ENCODE data around the gene MTMR3. TPM values are rescaled to one million over a fixed set of nuclear protein-coding genes. Genes with fewer than 3 reads are reported as not detected.

MTMR3 gene
- total RNA-seq, 4 donors from 2014 or later, result 17.2 to 77.8 (median 62.5) TPM

- Histone ChIP-seq H3K4me3 (no peak overlapping the region), H3K36me3 (no peaks in the 10 kb centered on the region), H3K27me3 (no peaks in the 10 kb centered on the region), H3K4me1 (no peaks in the 10 kb centered on the region), H3K9me3 (no peaks in the 10 kb centered on the region), H3K27ac (no peak overlapping the region)
- TF ChIP-seq CTCF (IDR thresholded peaks at IDR 0.05) (no peak), POLR2A (IDR thresholded peaks at IDR 0.05) (no peak)
- no peak for DNase-seq
- intact Hi-C loops (cut with DNase I; ENCODE audit: low total_unique reads), result no loop called here
Observed at GRCh38 chr22:30036656-30037055, 153.7 kb downstream of the MTMR3 start.

- no peak overlapping the region for H3K4me3 ChIP-seq
- no peaks in the 10 kb centered on the region for H3K27me3 ChIP-seq
- H3K36me3 ChIP-seq, result no peaks in the 10 kb centered on the region
- no peaks in the 10 kb centered on the region for H3K9me3 ChIP-seq
- H3K4me1 ChIP-seq, result no peaks in the 10 kb centered on the region
- H3K27ac ChIP-seq, result no peak overlapping the region
- TF ChIP-seq POLR2A (IDR thresholded peaks at IDR 0.05) (no peak), CTCF (IDR thresholded peaks at IDR 0.05) (no peak)
- DNase-seq, result peak in 1 of 2 donors; percentile 29
- intact Hi-C loops (cut with DNase I; ENCODE audit: low total_unique reads), result no loop called here
Observed at GRCh38 chr22:30038219-30038618, 155.2 kb downstream of the MTMR3 start.

GRCh38 chr22:30040499-30041260, 157.7 kb downstream of the MTMR3 start:
- Histone ChIP-seq H3K36me3 (no peaks in the 10 kb centered on the region), H3K4me1 (peaks cover 0 to 2% of the 10 kb centered on the region in 2 donors), H3K9me3 (no peaks in the 10 kb centered on the region), H3K27me3 (no peaks in the 10 kb centered on the region), H3K4me3 (no peak overlapping the region), H3K27ac (no peak overlapping the region)
- intact Hi-C loops (cut with DNase I; ENCODE audit: low total_unique reads), result no loop called here
- DNase-seq, result no peak
- TF ChIP-seq POLR2A (IDR thresholded peaks at IDR 0.05) (no peak), CTCF (IDR thresholded peaks at IDR 0.05) (no peak)

- no peak overlapping the region for H3K27ac ChIP-seq
- no peaks in the 10 kb centered on the region for H3K36me3 ChIP-seq
- no peak for DNase-seq
- no peaks in the 10 kb centered on the region for H3K9me3 ChIP-seq
- intact Hi-C loops (cut with DNase I; ENCODE audit: low total_unique reads), result no loop called here
- TF ChIP-seq CTCF (IDR thresholded peaks at IDR 0.05), result no peak
- H3K4me1 ChIP-seq, result peaks cover 0 to 2% of the 10 kb centered on the region in 2 donors
- H3K27me3 ChIP-seq, result no peaks in the 10 kb centered on the region
- no peak overlapping the region for H3K4me3 ChIP-seq
Observed at GRCh38 chr22:30041475-30041874, 158.5 kb downstream of the MTMR3 start.

- Histone ChIP-seq H3K27me3 (no peaks in the 10 kb centered on the region), H3K9me3 (no peaks in the 10 kb centered on the region), H3K27ac (no peak overlapping the region), H3K4me1 (peaks cover 0 to 2% of the 10 kb centered on the region in 2 donors), H3K36me3 (no peaks in the 10 kb centered on the region), H3K4me3 (no peak overlapping the region)
- intact Hi-C loops (cut with DNase I; ENCODE audit: low total_unique reads), result no loop called here
- DNase-seq, result no peak
- TF ChIP-seq CTCF (IDR thresholded peaks at IDR 0.05), result no peak
- no peak for TF ChIP-seq POLR2A (IDR thresholded peaks at IDR 0.05)
Observed at GRCh38 chr22:30041881-30042280, 158.9 kb downstream of the MTMR3 start.
